Sigmoid colon (tissue), 4 donors: Measurements from ENCODE around the gene CDHR5.

Experiments used
- CTCF ChIP-seq, 4 experiments: fragments of 450-650 bp in 3 of 4; fragments of 200-600 bp in 1 of 4; IDR thresholded peaks; one replicate each; pipeline ENCODE4 v1.5.1; 2016 to 2019; ENCODE audit warnings: antibody characterized with exemption in 4 of 4, mild to moderate bottlenecking in 3 of 4, moderate library complexity in 2 of 4
- EP300 ChIP-seq, 4 donors: sonication (generic); formaldehyde crosslinking; IDR thresholded peaks; one replicate each; pipeline ENCODE4 v1.6.1; 2017; ENCODE audit warnings: antibody characterized with exemption in 4 of 4
- POLR2A ChIP-seq, 2 donors: fragments of 450-650 bp; IDR thresholded peaks; one replicate each; pipeline ENCODE4 v1.6.1; 2016; ENCODE audit warnings: antibody characterized with exemption in 2 of 2, mild to moderate bottlenecking in 2 of 2, moderate library complexity in 2 of 2
- POLR2AphosphoS5 ChIP-seq, 4 donors: sonication (generic); formaldehyde crosslinking; IDR thresholded peaks; one replicate each; pipeline ENCODE4 v1.6.1; 2017; ENCODE audit warnings: antibody characterized with exemption in 4 of 4

GRCh38 chr11:598005-598680 lies 26.6 kb downstream of the CDHR5 start:
- no peak for TF ChIP-seq CTCF (IDR thresholded peaks at IDR 0.05)
- TF ChIP-seq POLR2A (IDR thresholded peaks at IDR 0.05) = no peak
- TF ChIP-seq EP300 (IDR thresholded peaks at IDR 0.05) = no peak
- TF ChIP-seq POLR2AphosphoS5 (IDR thresholded peaks at IDR 0.05) = no peak
